Activated naive CD4-positive, alpha-beta T cell treated with anti-CD3 and anti-CD28 coated beads for 36 hours (primary cell): Measurements from ENCODE around the gene RABGAP1L. TPM values are rescaled to one million over a fixed set of nuclear protein-coding genes. Genes with fewer than 3 reads are reported as not detected.
"Not testable (repeated sequence)": the region's sequence is repeated elsewhere in the genome, so short reads cannot be mapped to it uniquely, and the experiment has no call there.

ENCODE experiments used
- CTCF ChIA-PET: fragments of 350-600 bp; sonication (Branson Sonifier 250); formaldehyde crosslinking; loops from one replicate; lab custom pipeline; 2021; ENCODE audit warnings: antibody characterized with exemption; lab: Charles Lee
- DNase-seq: peaks from one replicate; pipeline ENCODE4 v3.0.0-alpha.2; 2020
- H3K27ac Mint-ChIP-seq: one replicate; pipeline ENCODE4 v1.8.0; 2021; ENCODE audit warnings: mild to moderate bottlenecking, mixed read lengths
- H3K27me3 Mint-ChIP-seq: one replicate; pipeline ENCODE4 v1.8.0; 2021; ENCODE audit warnings: low read depth, mixed read lengths
- H3K36me3 Mint-ChIP-seq: one replicate; pipeline ENCODE4 v1.8.0; 2021; ENCODE audit warnings: low read depth, mixed read lengths
- H3K4me1 Mint-ChIP-seq: one replicate; pipeline ENCODE4 v1.8.0; 2021; ENCODE audit warnings: low read depth, mixed read lengths
- H3K4me3 Mint-ChIP-seq: one replicate; pipeline ENCODE4 v1.8.0; 2021; ENCODE audit warnings: mild to moderate bottlenecking, moderate library complexity, mixed read lengths
- H3K9me3 Mint-ChIP-seq: one replicate; pipeline ENCODE4 v1.8.0; 2021; ENCODE audit warnings: mixed read lengths
- intact Hi-C: fragments of 100-400 bp; cut with micrococcal nuclease; formaldehyde crosslinking; loops from one replicate; pipeline ENCODE4 v1.15.1; 2023
- total RNA-seq, 2 experiments: library from RNA; stranded (reverse); gene quantifications; one replicate each; pipeline ENCODE4 v1.2.3, GENCODE V29; 2021

Gene RABGAP1L
- total RNA-seq, 2 experiments from 2014 or later = 16.6 TPM

GRCh38 chr1:174812016-174812415, 652.7 kb downstream of the RABGAP1L start:
- intact Hi-C loops = no loop called here
- Mint-ChIP-seq H3K4me3 (no peak overlapping the region), H3K9me3 (no peaks in the 10 kb centered on the region), H3K27me3 (no peaks in the 10 kb centered on the region), H3K36me3 (peaks cover 4% of the 10 kb centered on the region), H3K4me1 (peaks cover 19% of the 10 kb centered on the region), H3K27ac (no peak overlapping the region)
- CTCF ChIA-PET = interaction anchor here (1.2 kb wide), 1 partner anchor 18 kb away, joined by 3 read pairs; no protein-coding TSS in a partner anchor
- no peak for DNase-seq

DNA sequence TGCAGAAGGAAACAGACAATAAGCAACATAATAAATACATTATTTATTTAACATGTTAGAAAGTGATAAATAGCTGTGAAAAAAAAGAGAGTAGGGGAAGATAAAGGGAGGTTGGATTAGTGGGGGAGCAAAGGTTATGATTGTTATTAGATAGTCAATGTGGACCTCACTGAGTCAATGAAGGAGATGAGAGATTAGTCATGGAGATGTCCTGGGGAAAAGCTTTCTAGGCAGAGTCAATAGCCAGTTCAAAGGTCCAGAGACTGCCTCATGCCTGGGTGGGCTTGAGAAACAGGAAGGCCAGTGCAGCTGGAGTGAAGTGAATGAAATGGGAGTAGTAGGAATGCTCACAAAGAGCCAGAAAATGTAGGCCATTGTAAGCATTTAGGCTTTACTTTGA, 653.3 kb downstream of the RABGAP1L start:
- Mint-ChIP-seq H3K4me3 (no peak overlapping the region), H3K4me1 (peaks cover 21% of the 10 kb centered on the region), H3K36me3 (peaks cover 4% of the 10 kb centered on the region), H3K9me3 (no peaks in the 10 kb centered on the region), H3K27me3 (no peaks in the 10 kb centered on the region), H3K27ac (no peak overlapping the region)
- intact Hi-C loops = no loop called here
- no peak for DNase-seq
- CTCF ChIA-PET = interaction anchor here (1.2 kb wide), 1 partner anchor 19 kb away, joined by 3 read pairs; no protein-coding TSS in a partner anchor

- H3K9me3 Mint-ChIP-seq = no peaks in the 10 kb centered on the region
- peaks cover 34% of the 10 kb centered on the region for H3K4me1 Mint-ChIP-seq
- DNase-seq = peak; percentile 65
- peak overlapping the region; percentile 33 for H3K27ac Mint-ChIP-seq
- no peak overlapping the region for H3K4me3 Mint-ChIP-seq
- H3K27me3 Mint-ChIP-seq = no peaks in the 10 kb centered on the region
- CTCF ChIA-PET = no interaction called here
- intact Hi-C loops = loop anchor here (1.0 kb wide), 2 partner anchors 16 to 153 kb away; no protein-coding TSS in a partner anchor
- H3K36me3 Mint-ChIP-seq = peaks cover 4% of the 10 kb centered on the region
These were observed 655.7 kb downstream of the RABGAP1L start for GRCh38 chr1:174815036-174815435.

- peaks cover 4% of the 10 kb centered on the region for H3K36me3 Mint-ChIP-seq
- DNase-seq = no peak
- intact Hi-C loops = loop anchor here (1.0 kb wide), 2 partner anchors 16 to 153 kb away; no protein-coding TSS in a partner anchor
- no peaks in the 10 kb centered on the region for H3K9me3 Mint-ChIP-seq
- no peak overlapping the region for H3K4me3 Mint-ChIP-seq
- CTCF ChIA-PET = interaction anchor here (0.6 kb wide), 1 partner anchor 15 kb away, joined by 3 read pairs; no protein-coding TSS in a partner anchor
- H3K27me3 Mint-ChIP-seq = no peaks in the 10 kb centered on the region
- peaks cover 32% of the 10 kb centered on the region for H3K4me1 Mint-ChIP-seq
- H3K27ac Mint-ChIP-seq = no peak overlapping the region
These were observed 656.2 kb downstream of the RABGAP1L start for GRCh38 chr1:174815474-174815908.

GRCh38 chr1:174816621-174817020, 657.3 kb downstream of the RABGAP1L start:
- H3K27ac Mint-ChIP-seq, H3K9me3 Mint-ChIP-seq, H3K27me3 Mint-ChIP-seq, H3K4me3 Mint-ChIP-seq, DNase-seq, H3K36me3 Mint-ChIP-seq, intact Hi-C loops: not testable (repeated sequence)
- peaks cover 32% of the 10 kb centered on the region for H3K4me1 Mint-ChIP-seq
- CTCF ChIA-PET = interaction anchor here (0.7 kb wide), 1 partner anchor 163 kb away, joined by 3 read pairs; no protein-coding TSS in a partner anchor

DNA sequence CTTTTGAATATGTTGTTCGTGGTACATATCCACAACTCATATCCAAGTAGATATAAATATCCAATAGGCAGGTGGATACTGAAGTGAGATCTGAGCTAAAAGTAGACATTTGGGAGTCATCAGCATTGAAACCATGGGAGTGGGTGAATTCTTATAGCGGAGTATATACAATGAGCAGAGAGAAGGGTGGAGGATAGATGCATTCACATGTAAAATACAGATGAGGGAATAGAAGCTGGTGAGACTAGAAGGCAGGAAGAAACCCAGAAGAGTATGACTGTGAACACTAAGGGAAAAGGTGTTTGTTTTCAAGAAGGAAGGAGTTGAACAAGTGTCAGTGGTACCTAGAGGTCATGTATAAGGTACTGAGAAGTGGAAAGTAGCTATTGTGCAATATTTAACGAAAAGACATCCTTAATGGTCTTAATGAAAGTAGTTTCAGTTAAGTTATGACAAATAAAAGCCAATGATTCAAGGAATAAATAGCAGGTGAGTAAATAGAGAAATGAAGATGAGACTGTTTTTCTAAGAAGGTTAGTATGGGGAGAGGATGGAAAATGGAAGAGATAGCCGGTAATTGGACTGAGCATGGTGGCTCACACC, 658.8 kb downstream of the RABGAP1L start:
- DNase-seq = no peak
- Mint-ChIP-seq H3K4me3 (no peak overlapping the region), H3K27me3 (no peaks in the 10 kb centered on the region), H3K4me1 (peaks cover 32% of the 10 kb centered on the region), H3K9me3 (no peaks in the 10 kb centered on the region), H3K27ac (peak overlapping the region; percentile 1), H3K36me3 (peaks cover 2% of the 10 kb centered on the region)
- intact Hi-C loops = loop anchor here (2.0 kb wide), 1 partner anchor 95 kb away; no protein-coding TSS in a partner anchor
- CTCF ChIA-PET = interaction anchor here (1.0 kb wide), 1 partner anchor 165 kb away, joined by 3 read pairs; no protein-coding TSS in a partner anchor

- Mint-ChIP-seq H3K9me3 (no peaks in the 10 kb centered on the region), H3K36me3 (peaks cover 1% of the 10 kb centered on the region), H3K27me3 (no peaks in the 10 kb centered on the region), H3K27ac (no peak overlapping the region), H3K4me3 (no peak overlapping the region), H3K4me1 (peaks cover 32% of the 10 kb centered on the region)
- DNase-seq = peak; percentile 46
- CTCF ChIA-PET = interaction anchor here (0.8 kb wide), 1 partner anchor 20 kb away, joined by 3 read pairs; no protein-coding TSS in a partner anchor
- intact Hi-C loops = loop anchor here (1.0 to 2.0 kb wide), 2 partner anchors 20 to 94 kb away; no protein-coding TSS in a partner anchor
These were observed 659.6 kb downstream of the RABGAP1L start for GRCh38 chr1:174818951-174819350.

GRCh38 chr1:174819596-174819995, 660.3 kb downstream of the RABGAP1L start:
- CTCF ChIA-PET = no interaction called here
- no peak for DNase-seq
- H3K36me3 Mint-ChIP-seq = peaks cover 1% of the 10 kb centered on the region
- no peak overlapping the region for H3K27ac Mint-ChIP-seq
- no peaks in the 10 kb centered on the region for H3K9me3 Mint-ChIP-seq
- peaks cover 27% of the 10 kb centered on the region for H3K4me1 Mint-ChIP-seq
- no peak overlapping the region for H3K4me3 Mint-ChIP-seq
- intact Hi-C loops = loop anchor here (1.0 to 2.0 kb wide), 2 partner anchors 20 to 93 kb away; no protein-coding TSS in a partner anchor
- H3K27me3 Mint-ChIP-seq = no peaks in the 10 kb centered on the region

DNA sequence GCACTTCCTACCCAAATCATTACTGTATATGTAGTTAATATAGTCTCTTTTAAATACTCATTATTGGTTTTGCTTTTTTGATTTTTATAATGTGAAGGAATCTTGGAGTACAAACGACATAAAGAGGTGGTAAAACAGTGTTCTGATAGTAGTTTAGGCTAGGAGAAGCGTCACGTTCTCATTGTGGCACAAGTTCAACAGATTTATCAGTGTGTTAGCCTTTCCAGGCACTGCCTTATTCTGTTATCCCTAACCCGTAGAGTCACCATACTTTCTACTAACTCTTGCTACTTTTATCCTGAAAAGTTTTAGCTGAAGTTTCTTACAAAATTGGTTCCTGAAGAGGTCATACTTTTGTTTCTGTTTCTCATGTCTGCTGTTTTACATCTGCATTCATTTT, 665.8 kb downstream of the RABGAP1L start:
- Mint-ChIP-seq H3K27me3 (no peaks in the 10 kb centered on the region), H3K4me1 (peaks cover 3% of the 10 kb centered on the region), H3K4me3 (no peak overlapping the region), H3K36me3 (peaks cover 2% of the 10 kb centered on the region), H3K27ac (no peak overlapping the region), H3K9me3 (no peaks in the 10 kb centered on the region)
- no peak for DNase-seq
- CTCF ChIA-PET = interaction anchor here (0.6 kb wide), 1 partner anchor 15 kb away, joined by 5 read pairs; no protein-coding TSS in a partner anchor
- intact Hi-C loops = loop anchor here (1.0 kb wide), 1 partner anchor 8 kb away; no protein-coding TSS in a partner anchor

DNA sequence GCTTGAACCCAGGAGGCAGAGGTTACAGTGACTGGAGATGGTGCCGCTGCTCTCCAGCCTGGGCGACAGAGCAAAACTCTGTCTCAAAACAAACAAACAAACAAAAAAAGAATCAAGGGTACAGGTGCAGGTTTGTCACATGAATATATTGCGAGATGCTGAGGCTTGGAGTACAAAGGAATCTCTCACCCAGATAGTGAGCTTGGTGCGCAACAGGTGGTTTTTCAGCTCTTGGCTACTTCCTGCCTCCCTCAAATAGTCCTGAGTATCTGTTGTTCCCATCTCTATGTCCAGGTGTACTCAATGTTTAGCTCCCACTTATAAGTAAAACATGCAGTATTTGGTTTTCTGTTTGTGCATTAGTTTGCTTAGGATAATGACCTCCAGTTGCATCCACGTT, 666.5 kb downstream of the RABGAP1L start:
- peaks cover 2% of the 10 kb centered on the region for H3K36me3 Mint-ChIP-seq
- CTCF ChIA-PET = interaction anchor here (0.6 kb wide), 1 partner anchor 15 kb away, joined by 5 read pairs; no protein-coding TSS in a partner anchor
- no peaks in the 10 kb centered on the region for H3K27me3 Mint-ChIP-seq
- intact Hi-C loops = loop anchor here (1.0 kb wide), 1 partner anchor 7 kb away; no protein-coding TSS in a partner anchor
- H3K9me3 Mint-ChIP-seq = no peaks in the 10 kb centered on the region
- peaks cover 3% of the 10 kb centered on the region for H3K4me1 Mint-ChIP-seq
- H3K4me3 Mint-ChIP-seq = no peak overlapping the region
- H3K27ac Mint-ChIP-seq = no peak overlapping the region
- no peak for DNase-seq

- Mint-ChIP-seq H3K4me3 (no peak overlapping the region), H3K27ac (no peak overlapping the region), H3K4me1 (peaks cover 3% of the 10 kb centered on the region), H3K27me3 (no peaks in the 10 kb centered on the region), H3K36me3 (peaks cover 2% of the 10 kb centered on the region), H3K9me3 (no peaks in the 10 kb centered on the region)
- CTCF ChIA-PET = no interaction called here
- intact Hi-C loops = no loop called here
- no peak for DNase-seq
These were observed 668.9 kb downstream of the RABGAP1L start for GRCh38 chr1:174828264-174828663.

GRCh38 chr1:174829990-174830389, 670.7 kb downstream of the RABGAP1L start:
- Mint-ChIP-seq H3K9me3 (no peaks in the 10 kb centered on the region), H3K27me3 (no peaks in the 10 kb centered on the region), H3K36me3 (peaks cover 2% of the 10 kb centered on the region), H3K4me3 (no peak overlapping the region), H3K4me1 (peaks cover 3% of the 10 kb centered on the region), H3K27ac (no peak overlapping the region)
- CTCF ChIA-PET = no interaction called here
- DNase-seq = no peak
- intact Hi-C loops = no loop called here
